CD4-positive, CD25-positive, alpha-beta regulatory T cell (primary cell): ENCODE results near the gene L2HGDH. TPM values are rescaled to one million over a fixed set of nuclear protein-coding genes. Genes with fewer than 3 reads are reported as not detected.
"Not testable (repeated sequence)": the region's sequence is repeated elsewhere in the genome, so short reads cannot be mapped to it uniquely, and the experiment has no call there.

Source experiments
- ATAC-seq, 2 donors: fragments of 150-1000 bp; cut with Tn5 transposase; one replicate each; pipeline ENCODE4 v1.10.0; 2021; ENCODE audit warnings: low read depth in 2 of 2, moderate number of reproducible peaks in 2 of 2, moderate library complexity in 1 of 2
- DNase-seq, 3 donors: peaks; one replicate each; pipeline versions ENCODE4 v3.0.0 to v3.0.0-alpha.2; 2012 to 2022; ENCODE audit warnings: mixed read lengths in 1 of 3
- H3K27ac ChIP-seq: one replicate; pipeline ENCODE4 v1.7.0; 2013; ENCODE audit warnings: mild to moderate bottlenecking, low read length; ENCODE audit not compliant: insufficient read depth, poor library complexity, severe bottlenecking
- H3K27me3 ChIP-seq: one replicate; pipeline ENCODE4 v1.7.0; 2013; ENCODE audit warnings: low read length; ENCODE audit not compliant: control insufficient read depth, insufficient read depth
- H3K36me3 ChIP-seq: one replicate; pipeline ENCODE4 v1.7.0; 2013; ENCODE audit warnings: mild to moderate bottlenecking, low read length, moderate library complexity; ENCODE audit not compliant: control insufficient read depth, insufficient read depth
- H3K4me1 ChIP-seq: 2 replicates; pipeline ENCODE4 v1.7.0; 2013; ENCODE audit warnings: mild to moderate bottlenecking, low read length; ENCODE audit not compliant: insufficient read depth, control insufficient read depth, poor library complexity, severe bottlenecking
- H3K4me3 ChIP-seq: one replicate; pipeline ENCODE4 v1.7.0; 2013; ENCODE audit warnings: low read depth, mild to moderate bottlenecking, low read length, moderate library complexity
- H3K9me3 ChIP-seq, 2 experiments: 1 replicate in 1 of 2; 2 replicates in 1 of 2; pipeline ENCODE4 v1.7.0; 2013; ENCODE audit warnings: low read length in 2 of 2, mild to moderate bottlenecking in 1 of 2, moderate library complexity in 1 of 2; ENCODE audit not compliant: control insufficient read depth in 2 of 2
- H3K27ac Mint-ChIP-seq, 3 donors: one replicate each; pipeline ENCODE4 v1.8.0; 2020 to 2022; ENCODE audit warnings: mild to moderate bottlenecking in 3 of 3, mixed read lengths in 3 of 3, moderate library complexity in 2 of 3
- H3K27me3 Mint-ChIP-seq: one replicate; pipeline ENCODE4 v1.8.0; 2022; ENCODE audit warnings: mild to moderate bottlenecking, mixed read lengths
- H3K36me3 Mint-ChIP-seq: one replicate; pipeline ENCODE4 v1.8.0; 2020; ENCODE audit warnings: mixed read lengths
- H3K4me1 Mint-ChIP-seq, 4 donors: one replicate each; pipeline ENCODE4 v1.8.0; 2020 to 2022; ENCODE audit warnings: mixed read lengths in 4 of 4, mild to moderate bottlenecking in 1 of 4
- H3K4me3 Mint-ChIP-seq, 4 donors: one replicate each; pipeline ENCODE4 v1.8.0; 2020 to 2022; ENCODE audit warnings: mild to moderate bottlenecking in 4 of 4, mixed read lengths in 4 of 4, moderate library complexity in 3 of 4
- H3K9me3 Mint-ChIP-seq, 7 donors: one replicate each; pipeline ENCODE4 v1.8.0; 2020 to 2022; ENCODE audit warnings: mixed read lengths in 7 of 7, mild to moderate bottlenecking in 3 of 7, moderate library complexity in 2 of 7
- polyA plus RNA-seq, 4 donors: library from polyadenylated mRNA; unstranded; fragments of 300-500 nt; fragmentation: Illumina TruSeq; gene quantifications; one replicate each; pipeline ENCODE4 v1.2.3, GENCODE V29; 2021
- total RNA-seq: library from RNA; stranded (reverse); gene quantifications from one replicate; pipeline ENCODE4 v1.2.3, GENCODE V29; 2022

Gene L2HGDH
- 3.5 TPM for total RNA-seq
- polyA plus RNA-seq = 1 to 10 TPM; 2.2 to 3.7 (median 3.1) TPM

DNA sequence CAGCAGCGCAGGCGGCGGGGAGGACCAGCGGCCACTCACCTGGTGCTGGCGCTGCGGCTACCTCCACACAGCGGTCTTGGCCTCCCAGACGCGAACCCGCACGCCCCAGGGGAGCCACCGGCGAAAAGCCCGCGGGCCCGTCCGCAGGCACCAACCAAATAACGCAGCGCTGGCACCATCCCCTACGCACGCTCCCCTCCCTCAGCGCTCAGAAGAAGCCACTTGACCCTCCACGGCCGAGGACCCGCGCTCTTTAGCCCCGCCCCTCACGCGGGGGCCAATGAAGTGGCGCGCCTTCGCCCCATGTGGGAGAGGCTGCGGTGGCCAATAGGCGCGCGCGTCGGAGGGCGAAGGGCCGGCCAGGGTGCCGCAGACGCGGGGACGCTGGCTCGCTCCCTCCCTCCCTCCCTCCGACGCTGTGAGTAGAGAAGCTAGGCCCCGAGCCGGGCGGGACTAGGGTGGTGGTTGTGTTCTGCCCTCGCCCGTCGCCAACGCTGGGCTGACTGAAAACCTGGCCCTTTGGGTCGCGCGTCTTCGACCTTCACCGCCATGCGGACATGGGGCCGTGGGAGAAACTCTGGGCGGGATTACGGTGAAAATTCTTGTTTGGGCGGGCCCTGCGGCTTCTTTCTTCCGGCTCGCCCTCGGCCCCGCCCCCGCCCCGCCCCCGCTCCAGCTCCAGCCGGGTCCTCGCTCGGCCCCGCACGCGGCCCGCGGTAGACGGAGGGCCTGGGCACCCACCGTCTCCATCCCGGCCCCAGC lies at the start of gene L2HGDH, which contains the start of gene DMAC2L:
Gene L2HGDH (minus strand): TSS at position 258 of the 762 bp plus-strand sequence. CDS start 79 bp downstream, at position 179.
Gene DMAC2L (plus strand): TSS at position 353 of the 762 bp plus-strand sequence. CDS start 9,164 bp downstream, outside the sequence.
- Mint-ChIP-seq H3K9me3 (peaks cover 0 to 1% (median 0%) of the 10 kb centered on the region in 7 donors), H3K27ac (peak within 1 kb of the TSS; percentile 96 to 97 (median 97)), H3K4me3 (peak within 1 kb of the TSS; percentile 95 to 97 (median 95)), H3K4me1 (peaks cover 21 to 54% (median 35%) of the 10 kb centered on the region in 4 donors), H3K27me3 (no peaks in the 10 kb centered on the region), H3K36me3 (peaks cover 11% of the 10 kb centered on the region)
- ATAC-seq (peak; percentile 92 to 93), DNase-seq (peak; percentile 87 to 95 (median 88))
- Histone ChIP-seq H3K4me1 (peaks cover 21% of the 10 kb centered on the region), H3K27me3 (no peaks in the 10 kb centered on the region), H3K9me3 (no peaks in the 10 kb centered on the region), H3K4me3 (peak within 1 kb of the TSS; percentile 95), H3K27ac (peak within 1 kb of the TSS; percentile 91), H3K36me3 (no peaks in the 10 kb centered on the region)

GRCh38 chr14:50360851-50361250 lies 48.8 kb upstream of the L2HGDH start:
- peaks cover 28% of the 10 kb centered on the region for H3K36me3 Mint-ChIP-seq
- no peak for DNase-seq
- peak overlapping the region in 1 of 3 donors; percentile 29 for H3K27ac Mint-ChIP-seq
- H3K4me1 Mint-ChIP-seq = peaks cover 9 to 40% (median 34%) of the 10 kb centered on the region in 4 donors
- H3K9me3 Mint-ChIP-seq = peaks cover 0 to 3% (median 0%) of the 10 kb centered on the region in 7 donors
- peaks cover 12% of the 10 kb centered on the region for H3K4me1 ChIP-seq
- no peaks in the 10 kb centered on the region for H3K9me3 ChIP-seq
- H3K4me3 ChIP-seq = no peak overlapping the region
- peak overlapping the region in 2 of 4 donors; percentile 19 to 29 for H3K4me3 Mint-ChIP-seq
- peaks cover 14% of the 10 kb centered on the region for H3K36me3 ChIP-seq
- H3K27ac ChIP-seq = no peak overlapping the region
- H3K27me3 ChIP-seq = no peaks in the 10 kb centered on the region
- ATAC-seq = no peak
- no peaks in the 10 kb centered on the region for H3K27me3 Mint-ChIP-seq

DNA sequence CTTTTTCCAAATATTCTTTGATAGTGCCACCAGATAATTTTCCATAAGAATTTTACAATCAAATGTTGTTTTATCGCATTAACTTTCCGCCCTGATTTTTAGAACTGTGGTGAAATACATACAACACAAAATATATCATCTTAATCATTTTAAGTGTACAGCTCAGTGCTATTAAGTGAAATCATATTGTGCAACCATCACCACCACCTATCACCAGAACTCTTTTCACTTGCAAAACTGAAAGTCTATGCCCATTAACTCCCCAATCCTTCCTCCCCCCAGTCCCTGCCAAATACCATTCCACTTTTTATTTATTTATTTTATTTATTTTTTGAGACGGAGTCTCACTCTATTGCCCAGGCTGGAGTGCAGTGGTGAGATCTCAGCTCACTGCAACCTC lies 48.1 kb upstream of the L2HGDH start:
- Histone ChIP-seq H3K4me1 (peaks cover 12% of the 10 kb centered on the region), H3K4me3 (no peak overlapping the region), H3K27ac (no peak overlapping the region), H3K9me3 (no peaks in the 10 kb centered on the region), H3K36me3 (peaks cover 14% of the 10 kb centered on the region), H3K27me3 (no peaks in the 10 kb centered on the region)
- no peaks in the 10 kb centered on the region for H3K27me3 Mint-ChIP-seq
- H3K36me3 Mint-ChIP-seq = peaks cover 33% of the 10 kb centered on the region
- H3K27ac Mint-ChIP-seq = no peak overlapping the region
- peaks cover 13 to 40% (median 36%) of the 10 kb centered on the region in 4 donors for H3K4me1 Mint-ChIP-seq
- DNase-seq = no peak
- peaks cover 0 to 3% (median 0%) of the 10 kb centered on the region in 7 donors for H3K9me3 Mint-ChIP-seq
- ATAC-seq = no peak
- peak overlapping the region in 2 of 4 donors; percentile 19 to 53 for H3K4me3 Mint-ChIP-seq

- Histone ChIP-seq H3K36me3 (peaks cover 14% of the 10 kb centered on the region), H3K9me3 (no peaks in the 10 kb centered on the region), H3K4me3 (no peak overlapping the region), H3K27ac (no peak overlapping the region), H3K27me3 (no peaks in the 10 kb centered on the region), H3K4me1 (peaks cover 12% of the 10 kb centered on the region)
- ATAC-seq (no peak), DNase-seq (no peak)
- peaks cover 13 to 40% (median 32%) of the 10 kb centered on the region in 4 donors for H3K4me1 Mint-ChIP-seq
- H3K4me3 Mint-ChIP-seq = peak overlapping the region in 1 of 4 donors; percentile 18
- peaks cover 33% of the 10 kb centered on the region for H3K36me3 Mint-ChIP-seq
- no peaks in the 10 kb centered on the region for H3K27me3 Mint-ChIP-seq
- peaks cover 0 to 3% (median 0%) of the 10 kb centered on the region in 7 donors for H3K9me3 Mint-ChIP-seq
- no peak overlapping the region for H3K27ac Mint-ChIP-seq
These were observed 47.6 kb upstream of the L2HGDH start for GRCh38 chr14:50359631-50360030.

GRCh38 chr14:50357753-50358395 lies 45.8 kb upstream of the L2HGDH start:
- H3K36me3 ChIP-seq = peaks cover 14% of the 10 kb centered on the region
- no peak overlapping the region for H3K4me3 ChIP-seq
- no peak overlapping the region for H3K27ac ChIP-seq
- Mint-ChIP-seq H3K9me3 (peaks cover 0 to 3% (median 0%) of the 10 kb centered on the region in 7 donors), H3K4me3 (peak overlapping the region in 1 of 4 donors; percentile 44), H3K4me1 (peaks cover 8 to 33% (median 23%) of the 10 kb centered on the region in 4 donors), H3K27me3 (no peaks in the 10 kb centered on the region), H3K36me3 (peaks cover 38% of the 10 kb centered on the region), H3K27ac (peak overlapping the region; percentile 8 to 79 (median 17))
- no peak for ATAC-seq
- H3K9me3 ChIP-seq = no peaks in the 10 kb centered on the region
- no peak for DNase-seq
- H3K27me3 ChIP-seq = no peaks in the 10 kb centered on the region
- H3K4me1 ChIP-seq = no peaks in the 10 kb centered on the region

- DNase-seq (no peak), ATAC-seq (no peak)
- Histone ChIP-seq H3K9me3 (no peaks in the 10 kb centered on the region), H3K27me3 (no peaks in the 10 kb centered on the region), H3K4me3 (no peak overlapping the region), H3K27ac (no peak overlapping the region), H3K36me3 (peaks cover 14% of the 10 kb centered on the region), H3K4me1 (no peaks in the 10 kb centered on the region)
- Mint-ChIP-seq H3K36me3 (peaks cover 38% of the 10 kb centered on the region), H3K9me3 (peaks cover 0 to 3% (median 0%) of the 10 kb centered on the region in 7 donors), H3K27me3 (no peaks in the 10 kb centered on the region), H3K4me3 (no peak overlapping the region), H3K27ac (peak overlapping the region in 2 of 3 donors; percentile 17 to 53), H3K4me1 (peaks cover 8 to 27% (median 16%) of the 10 kb centered on the region in 4 donors)
These were observed 45.1 kb upstream of the L2HGDH start for GRCh38 chr14:50357124-50357523.

- Mint-ChIP-seq H3K36me3 (peaks cover 38% of the 10 kb centered on the region), H3K4me1 (peaks cover 8 to 27% (median 15%) of the 10 kb centered on the region in 4 donors)
- not testable (repeated sequence) for ATAC-seq, H3K27ac ChIP-seq, H3K4me3 ChIP-seq, H3K4me1 ChIP-seq, H3K9me3 ChIP-seq, H3K27ac Mint-ChIP-seq, H3K9me3 Mint-ChIP-seq, H3K4me3 Mint-ChIP-seq, DNase-seq, H3K27me3 Mint-ChIP-seq, H3K27me3 ChIP-seq
- peaks cover 14% of the 10 kb centered on the region for H3K36me3 ChIP-seq
These were observed 44.3 kb upstream of the L2HGDH start for GRCh38 chr14:50356283-50356682.
